ENCODE data around the gene KIF23. TPM values are rescaled to one million over a fixed set of nuclear protein-coding genes. Genes with fewer than 3 reads are reported as not detected.

Gene KIF23
- total RNA-seq, 1 experiment from 2014 or later = 83.7 TPM

DNA sequence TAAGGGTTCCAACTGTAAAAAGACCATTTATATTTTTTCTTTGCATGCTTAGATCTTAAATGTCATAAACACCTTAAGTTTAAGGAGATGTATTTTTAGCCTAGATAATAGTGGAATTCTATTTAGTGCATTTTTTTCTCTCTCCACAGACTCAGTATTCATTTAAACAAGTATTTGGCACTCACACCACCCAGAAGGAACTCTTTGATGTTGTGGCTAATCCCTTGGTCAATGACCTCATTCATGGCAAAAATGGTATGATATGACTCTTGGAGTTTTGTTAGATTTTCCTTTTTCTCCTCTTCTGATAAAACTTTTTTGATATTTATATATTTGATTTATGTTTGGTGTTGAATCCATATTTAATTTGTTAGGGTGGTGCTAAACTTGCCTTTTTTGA, 7.3 kb downstream of the KIF23 start (continued):
- TF ChIP-seq, protein P1, sequence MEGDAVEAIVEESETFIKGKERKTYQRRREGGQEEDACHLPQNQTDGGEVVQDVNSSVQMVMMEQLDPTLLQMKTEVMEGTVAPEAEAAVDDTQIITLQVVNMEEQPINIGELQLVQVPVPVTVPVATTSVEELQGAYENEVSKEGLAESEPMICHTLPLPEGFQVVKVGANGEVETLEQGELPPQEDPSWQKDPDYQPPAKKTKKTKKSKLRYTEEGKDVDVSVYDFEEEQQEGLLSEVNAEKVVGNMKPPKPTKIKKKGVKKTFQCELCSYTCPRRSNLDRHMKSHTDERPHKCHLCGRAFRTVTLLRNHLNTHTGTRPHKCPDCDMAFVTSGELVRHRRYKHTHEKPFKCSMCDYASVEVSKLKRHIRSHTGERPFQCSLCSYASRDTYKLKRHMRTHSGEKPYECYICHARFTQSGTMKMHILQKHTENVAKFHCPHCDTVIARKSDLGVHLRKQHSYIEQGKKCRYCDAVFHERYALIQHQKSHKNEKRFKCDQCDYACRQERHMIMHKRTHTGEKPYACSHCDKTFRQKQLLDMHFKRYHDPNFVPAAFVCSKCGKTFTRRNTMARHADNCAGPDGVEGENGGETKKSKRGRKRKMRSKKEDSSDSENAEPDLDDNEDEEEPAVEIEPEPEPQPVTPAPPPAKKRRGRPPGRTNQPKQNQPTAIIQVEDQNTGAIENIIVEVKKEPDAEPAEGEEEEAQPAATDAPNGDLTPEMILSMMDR (IDR thresholded peaks at IDR 0.05 in 2 of 3, conservative IDR thresholded peaks at IDR 0.05 in 1 of 3; ENCODE audit: borderline replicate concordance in 1 of 3, insufficient read depth in 1 of 3, low read depth in 2 of 3, low read length in 2 of 3) = no peak
- no peak for TF ChIP-seq FOSL1 (IDR thresholded peaks at IDR 0.05; ENCODE audit: low read depth)
- TF ChIP-seq TCF7L2 (IDR thresholded peaks at IDR 0.05; ENCODE audit: borderline replicate concordance, extremely low read depth, insufficient read depth, insufficient read length) = no peak

DNA sequence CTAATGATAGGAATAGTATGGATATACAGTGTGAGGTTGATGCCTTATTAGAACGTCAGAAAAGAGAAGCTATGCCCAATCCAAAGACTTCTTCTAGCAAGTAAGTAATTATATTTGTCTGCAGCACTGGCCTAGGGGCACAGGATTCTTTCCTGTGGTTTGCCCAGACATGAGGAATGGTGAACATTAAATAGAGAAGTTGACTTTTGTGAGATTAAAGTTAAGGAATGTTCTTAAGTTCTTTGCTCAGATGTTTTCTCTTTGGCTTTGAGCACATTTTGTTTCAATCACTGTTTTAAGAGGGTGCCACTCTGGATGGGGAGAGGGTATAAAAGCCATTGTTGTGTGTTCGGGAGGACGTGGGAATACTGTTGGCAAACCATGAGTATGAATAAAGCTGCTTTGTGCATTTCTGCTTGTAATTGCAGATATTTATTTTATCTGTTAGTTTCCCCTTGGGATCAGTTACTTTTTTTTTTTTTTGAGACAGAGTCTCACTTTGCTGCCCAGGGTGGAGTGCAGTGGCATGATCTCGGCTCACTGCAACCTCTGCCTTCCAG, 8.3 kb downstream of the KIF23 start:
- H2AFZ ChIP-seq (ENCODE audit: low read depth, low read length, poor library complexity, severe bottlenecking) = no peak overlapping the region
- no TSS peak for BruUV-seq (replicated peaks)
- H3K9me3 ChIP-seq (ENCODE audit: control insufficient read depth in 1 of 2, insufficient read depth in 1 of 2, low read depth in 1 of 2, low read length in 2 of 2) = no peaks in the 10 kb centered on the region
- TF ChIP-seq YY1 (IDR thresholded peaks at IDR 0.05; ENCODE audit: extremely low read depth, insufficient replicate concordance, low read depth, low read length) = no peak
- TF ChIP-seq TCF7L2 (IDR thresholded peaks at IDR 0.05; ENCODE audit: borderline replicate concordance, extremely low read depth, insufficient read depth, insufficient read length) = no peak
- TF ChIP-seq ZNF274 (IDR thresholded peaks at IDR 0.05; ENCODE audit: low read depth, low read length) = no peak
- TF ChIP-seq, protein P2, sequence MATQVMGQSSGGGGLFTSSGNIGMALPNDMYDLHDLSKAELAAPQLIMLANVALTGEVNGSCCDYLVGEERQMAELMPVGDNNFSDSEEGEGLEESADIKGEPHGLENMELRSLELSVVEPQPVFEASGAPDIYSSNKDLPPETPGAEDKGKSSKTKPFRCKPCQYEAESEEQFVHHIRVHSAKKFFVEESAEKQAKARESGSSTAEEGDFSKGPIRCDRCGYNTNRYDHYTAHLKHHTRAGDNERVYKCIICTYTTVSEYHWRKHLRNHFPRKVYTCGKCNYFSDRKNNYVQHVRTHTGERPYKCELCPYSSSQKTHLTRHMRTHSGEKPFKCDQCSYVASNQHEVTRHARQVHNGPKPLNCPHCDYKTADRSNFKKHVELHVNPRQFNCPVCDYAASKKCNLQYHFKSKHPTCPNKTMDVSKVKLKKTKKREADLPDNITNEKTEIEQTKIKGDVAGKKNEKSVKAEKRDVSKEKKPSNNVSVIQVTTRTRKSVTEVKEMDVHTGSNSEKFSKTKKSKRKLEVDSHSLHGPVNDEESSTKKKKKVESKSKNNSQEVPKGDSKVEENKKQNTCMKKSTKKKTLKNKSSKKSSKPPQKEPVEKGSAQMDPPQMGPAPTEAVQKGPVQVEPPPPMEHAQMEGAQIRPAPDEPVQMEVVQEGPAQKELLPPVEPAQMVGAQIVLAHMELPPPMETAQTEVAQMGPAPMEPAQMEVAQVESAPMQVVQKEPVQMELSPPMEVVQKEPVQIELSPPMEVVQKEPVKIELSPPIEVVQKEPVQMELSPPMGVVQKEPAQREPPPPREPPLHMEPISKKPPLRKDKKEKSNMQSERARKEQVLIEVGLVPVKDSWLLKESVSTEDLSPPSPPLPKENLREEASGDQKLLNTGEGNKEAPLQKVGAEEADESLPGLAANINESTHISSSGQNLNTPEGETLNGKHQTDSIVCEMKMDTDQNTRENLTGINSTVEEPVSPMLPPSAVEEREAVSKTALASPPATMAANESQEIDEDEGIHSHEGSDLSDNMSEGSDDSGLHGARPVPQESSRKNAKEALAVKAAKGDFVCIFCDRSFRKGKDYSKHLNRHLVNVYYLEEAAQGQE (IDR thresholded peaks at IDR 0.05; ENCODE audit: low read depth) = no peak
- TF ChIP-seq POLR2A (IDR thresholded peaks at IDR 0.05; ENCODE audit: borderline replicate concordance, extremely low read depth, insufficient read depth, insufficient read length) = no peak
- TF ChIP-seq SP1 (IDR thresholded peaks at IDR 0.05; ENCODE audit: low read depth) = no peak
- no peak for TF ChIP-seq FOSL1 (IDR thresholded peaks at IDR 0.05; ENCODE audit: low read depth)
- no peak for TF ChIP-seq POLR2AphosphoS5 (IDR thresholded peaks at IDR 0.05; ENCODE audit: low read depth, low read length)
- TF ChIP-seq EGR1 (IDR thresholded peaks at IDR 0.05; ENCODE audit: low read depth) = no peak
- TF ChIP-seq, protein P3, sequence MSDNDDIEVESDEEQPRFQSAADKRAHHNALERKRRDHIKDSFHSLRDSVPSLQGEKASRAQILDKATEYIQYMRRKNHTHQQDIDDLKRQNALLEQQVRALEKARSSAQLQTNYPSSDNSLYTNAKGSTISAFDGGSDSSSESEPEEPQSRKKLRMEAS (IDR thresholded peaks at IDR 0.05) = no peak
- TF ChIP-seq, protein P4, sequence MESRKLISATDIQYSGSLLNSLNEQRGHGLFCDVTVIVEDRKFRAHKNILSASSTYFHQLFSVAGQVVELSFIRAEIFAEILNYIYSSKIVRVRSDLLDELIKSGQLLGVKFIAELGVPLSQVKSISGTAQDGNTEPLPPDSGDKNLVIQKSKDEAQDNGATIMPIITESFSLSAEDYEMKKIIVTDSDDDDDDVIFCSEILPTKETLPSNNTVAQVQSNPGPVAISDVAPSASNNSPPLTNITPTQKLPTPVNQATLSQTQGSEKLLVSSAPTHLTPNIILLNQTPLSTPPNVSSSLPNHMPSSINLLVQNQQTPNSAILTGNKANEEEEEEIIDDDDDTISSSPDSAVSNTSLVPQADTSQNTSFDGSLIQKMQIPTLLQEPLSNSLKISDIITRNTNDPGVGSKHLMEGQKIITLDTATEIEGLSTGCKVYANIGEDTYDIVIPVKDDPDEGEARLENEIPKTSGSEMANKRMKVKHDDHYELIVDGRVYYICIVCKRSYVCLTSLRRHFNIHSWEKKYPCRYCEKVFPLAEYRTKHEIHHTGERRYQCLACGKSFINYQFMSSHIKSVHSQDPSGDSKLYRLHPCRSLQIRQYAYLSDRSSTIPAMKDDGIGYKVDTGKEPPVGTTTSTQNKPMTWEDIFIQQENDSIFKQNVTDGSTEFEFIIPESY (IDR thresholded peaks at IDR 0.05; ENCODE audit: extremely low read depth, insufficient replicate concordance, low read length) = no peak
- no peak for TF ChIP-seq SIN3A (IDR thresholded peaks at IDR 0.05; ENCODE audit: low read depth)
- TF ChIP-seq CBX3 (IDR thresholded peaks at IDR 0.05; ENCODE audit: low read depth) = no peak
- no peak for TF ChIP-seq CEBPB (IDR thresholded peaks at IDR 0.05; ENCODE audit: low read depth)
- TF ChIP-seq, protein P5, sequence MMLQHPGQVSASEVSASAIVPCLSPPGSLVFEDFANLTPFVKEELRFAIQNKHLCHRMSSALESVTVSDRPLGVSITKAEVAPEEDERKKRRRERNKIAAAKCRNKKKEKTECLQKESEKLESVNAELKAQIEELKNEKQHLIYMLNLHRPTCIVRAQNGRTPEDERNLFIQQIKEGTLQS (IDR thresholded peaks at IDR 0.05) = no peak
- no peak overlapping the region for H3K27ac ChIP-seq (ENCODE audit: low read depth, low read length)
- no peak overlapping the region for H3K4me3 ChIP-seq (replicated peaks in 1 of 2; ENCODE audit: low read depth in 1 of 2, low read length in 2 of 2)
- CTCF ChIA-PET = no interaction called here
- no peak overlapping the region for H3K4me2 ChIP-seq (ENCODE audit: low read length)
- H3K27me3 ChIP-seq (ENCODE audit: insufficient read depth, low read length) = no peaks in the 10 kb centered on the region
- ATAC-seq (no peak), DNase-seq (ENCODE audit: low read depth, low spot score) (no peak)
- no peaks in the 10 kb centered on the region for H3K9me2 ChIP-seq (ENCODE audit: insufficient read depth)
- no peak overlapping the region for H3K9ac ChIP-seq (ENCODE audit: low read length)
- H3K36me3 ChIP-seq (ENCODE audit: control insufficient read depth in 1 of 2, insufficient read depth in 2 of 2, low read length in 2 of 2) = peaks cover 77 to 87% of the 10 kb centered on the region in 2 experiments
- RAD21 ChIA-PET (ENCODE audit: low non-redundant PET in 1 of 2, low total read pairs in 2 of 2, uncharacterized antibody in 2 of 2, unreplicated experiment in 2 of 2) = no interaction called here
- H4K20me1 ChIP-seq (ENCODE audit: insufficient read depth) = no peaks in the 10 kb centered on the region; the same call in 1 of the 2 replicates
- intact Hi-C loops (cut with micrococcal nuclease) = no loop called here
- POLR2A ChIA-PET = no interaction called here
- peaks cover 91% of the 10 kb centered on the region for H3K79me2 ChIP-seq (ENCODE audit: insufficient read depth, low read length)
- H3K4me1 ChIP-seq (ENCODE audit: control insufficient read depth in 1 of 2, insufficient read depth in 2 of 2, low read length in 2 of 2) = no peaks in the 10 kb centered on the region

Measured in HCT116 (cell line).